ENCODE measurements around the gene PRDX6.

GRCh38 chr1:173504268-173504667, 27.1 kb downstream of the PRDX6 start:
- TF ChIP-seq POLR2A (IDR thresholded peaks at IDR 0.05) = no peak
- TF ChIP-seq CTCF (IDR thresholded peaks at IDR 0.05) = no peak
